Lung (tissue), 12 donors: ENCODE data around the gene NKAIN2. TPM values are rescaled to one million over a fixed set of nuclear protein-coding genes. Genes with fewer than 3 reads are reported as not detected.

ENCODE experiments used
- ATAC-seq: fragments of 200-7000 bp; cut with Tn5 transposase; one replicate; pipeline ENCODE4 v1.9.1; 2020; ENCODE audit warnings: moderate number of reproducible peaks; ENCODE audit not compliant: insufficient read depth, low FRiP score
- DNase-seq, 3 donors: peaks; one replicate each; pipeline ENCODE4 v3.0.0-alpha.2; 2013 to 2017
- H3K27ac ChIP-seq, 2 donors: one replicate each; pipeline ENCODE4 v1.5.1; 2013; ENCODE audit warnings: mild to moderate bottlenecking in 2 of 2, moderate library complexity in 2 of 2, control low read depth in 1 of 2, inconsistent platforms in 1 of 2, low read depth in 1 of 2, low read length in 1 of 2
- H3K27me3 ChIP-seq, 3 donors: one replicate each; pipeline ENCODE4 v1.5.1; 2013; ENCODE audit warnings: low read length in 2 of 3; ENCODE audit not compliant: control insufficient read depth in 3 of 3, insufficient read depth in 3 of 3
- H3K36me3 ChIP-seq, 4 donors: one replicate each; pipeline ENCODE4 v1.5.1; 2013; ENCODE audit warnings: low read length in 4 of 4, mild to moderate bottlenecking in 1 of 4, moderate library complexity in 1 of 4; ENCODE audit not compliant: control insufficient read depth in 4 of 4, insufficient read depth in 4 of 4
- H3K4me1 ChIP-seq, 5 donors: one replicate each; pipeline ENCODE4 v1.5.1; 2013; ENCODE audit warnings: low read length in 5 of 5, mild to moderate bottlenecking in 2 of 5, moderate library complexity in 1 of 5; ENCODE audit not compliant: control insufficient read depth in 5 of 5, insufficient read depth in 5 of 5
- H3K4me3 ChIP-seq: one replicate; pipeline ENCODE4 v1.5.1; 2013; ENCODE audit warnings: mild to moderate bottlenecking, control low read depth, moderate library complexity
- H3K9ac ChIP-seq, 2 donors: one replicate each; pipeline ENCODE4 v1.5.1; 2013; ENCODE audit warnings: low read length in 2 of 2, control low read depth in 1 of 2; ENCODE audit not compliant: insufficient read depth in 1 of 2
- H3K9me3 ChIP-seq, 4 donors: one replicate each; pipeline ENCODE4 v1.5.1; 2013; ENCODE audit warnings: low read length in 3 of 4, mild to moderate bottlenecking in 1 of 4, moderate library complexity in 1 of 4; ENCODE audit not compliant: control insufficient read depth in 4 of 4, insufficient read depth in 3 of 4
- CTCF ChIP-seq: IDR thresholded peaks from 2 replicates; pipeline ENCODE4 v1.5.1; 2012; ENCODE audit warnings: mild to moderate bottlenecking; ENCODE audit errors: control extremely low read depth, extremely low read depth
- WGBS, 2 donors: extraction: QIAGEN DNeasy Blood & Tissue Kit; methylation state at CpG; one replicate each; pipeline ENCODE4 v1.1.7; 2013; 5-methylcytosine and 5-hydroxymethylcytosine counted together
- polyA plus RNA-seq, 2 donors: library from polyadenylated mRNA; stranded (reverse); fragments of 200-250 nt; gene quantifications; one replicate each; pipeline ENCODE4 v1.2.1, GENCODE V29; 2013
- total RNA-seq, 2 donors: library from RNA; depleted of rRNA in 1 of 2; stranded (reverse); fragments of >200 nt in 1 of 2; gene quantifications; one replicate each; pipeline ENCODE4 v1.2.1, GENCODE V29; 2014 to 2021
- donor health status: control.
- donor health status: control.
- donor health status: Bipolar disorder and iron deficiency.
- donor health status: healthy.
- donor health status: DM: yes; HTN: yes; CAD: no.

NKAIN2 gene
- total and polyA plus RNA-seq, 4 donors = 0.01 to 4.4 TPM; not detected in 2

- Histone ChIP-seq H3K9ac (no peak overlapping the region), H3K27ac (no peak overlapping the region), H3K36me3 (no peaks in the 10 kb centered on the region), H3K9me3 (peaks cover 0 to 3% (median 0%) of the 10 kb centered on the region in 4 donors), H3K4me3 (no peak overlapping the region), H3K4me1 (no peaks in the 10 kb centered on the region), H3K27me3 (no peaks in the 10 kb centered on the region)
- ATAC-seq (no peak), DNase-seq (no peak)
- WGBS, 2 donors = 90 to 91% methylated on average over 2 of the region's 2 CpGs
- TF ChIP-seq CTCF = no peak
Observed at GRCh38 chr6:123848347-123848746, 44.7 kb downstream of the NKAIN2 start.

DNA sequence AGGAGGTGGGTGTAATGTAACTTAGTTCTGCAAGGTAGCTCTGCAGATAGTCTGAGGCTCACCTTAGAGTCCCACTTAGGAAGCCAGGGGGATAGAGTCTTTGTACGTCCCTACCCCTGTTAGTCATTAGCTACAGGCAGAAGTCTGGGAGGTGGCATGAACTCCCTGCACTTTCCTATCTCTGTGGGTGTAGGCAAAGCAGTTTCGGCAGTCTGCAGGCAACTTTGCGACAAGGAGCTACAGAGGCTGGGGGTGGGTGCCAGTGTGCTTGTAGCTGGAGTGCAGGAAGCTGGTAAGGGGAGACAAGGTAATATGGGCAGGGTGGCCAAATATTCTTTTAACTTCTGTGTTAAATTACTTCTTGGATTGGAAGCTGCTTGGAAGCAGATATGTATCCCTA, 45.7 kb downstream of the NKAIN2 start:
- TF ChIP-seq CTCF = no peak
- H3K27me3 ChIP-seq = no peaks in the 10 kb centered on the region
- H3K9ac ChIP-seq = no peak overlapping the region
- H3K4me3 ChIP-seq = no peak overlapping the region
- DNase-seq (no peak), ATAC-seq (no peak)
- WGBS, 2 donors = 72 to 86% methylated on average over 3 of the region's 3 CpGs
- no peak overlapping the region for H3K27ac ChIP-seq
- peaks cover 0 to 3% (median 0%) of the 10 kb centered on the region in 5 donors for H3K4me1 ChIP-seq
- H3K36me3 ChIP-seq = no peaks in the 10 kb centered on the region
- H3K9me3 ChIP-seq = peaks cover 0 to 3% (median 0%) of the 10 kb centered on the region in 4 donors

GRCh38 chr6:123850555-123850954, 46.9 kb downstream of the NKAIN2 start:
- Histone ChIP-seq H3K9ac (no peak overlapping the region), H3K27me3 (no peaks in the 10 kb centered on the region), H3K9me3 (peaks cover 0 to 3% (median 0%) of the 10 kb centered on the region in 4 donors), H3K36me3 (no peaks in the 10 kb centered on the region), H3K4me1 (peaks cover 0 to 7% (median 0%) of the 10 kb centered on the region in 5 donors), H3K27ac (no peak overlapping the region), H3K4me3 (no peak overlapping the region)
- 93 to 95% methylated on average over 4 of the region's 4 CpGs for WGBS, 2 donors
- ATAC-seq (no peak), DNase-seq (no peak)
- no peak for TF ChIP-seq CTCF

GRCh38 chr6:123854201-123854600, 50.5 kb downstream of the NKAIN2 start:
- H3K9ac ChIP-seq = no peak overlapping the region
- H3K4me3 ChIP-seq = no peak overlapping the region
- ATAC-seq (no peak), DNase-seq (peak in 1 of 3 donors; percentile 32)
- WGBS, 2 donors = 66 to 79% methylated on average over 2 of the region's 2 CpGs
- peaks cover 0 to 17% (median 0%) of the 10 kb centered on the region in 5 donors for H3K4me1 ChIP-seq
- no peaks in the 10 kb centered on the region for H3K27me3 ChIP-seq
- TF ChIP-seq CTCF = no peak
- no peaks in the 10 kb centered on the region for H3K9me3 ChIP-seq
- no peak overlapping the region for H3K27ac ChIP-seq
- H3K36me3 ChIP-seq = no peaks in the 10 kb centered on the region
